ENCODE measurements around the gene LRRC61. TPM values are rescaled to one million over a fixed set of nuclear protein-coding genes. Genes with fewer than 3 reads are reported as not detected.

LRRC61 gene
- total and polyA plus RNA-seq, 2 of the 13 experiments (the other 11 are each of a cell fraction or from before 2014, with no cell fraction given) = 33.0 to 34.8 TPM

DNA sequence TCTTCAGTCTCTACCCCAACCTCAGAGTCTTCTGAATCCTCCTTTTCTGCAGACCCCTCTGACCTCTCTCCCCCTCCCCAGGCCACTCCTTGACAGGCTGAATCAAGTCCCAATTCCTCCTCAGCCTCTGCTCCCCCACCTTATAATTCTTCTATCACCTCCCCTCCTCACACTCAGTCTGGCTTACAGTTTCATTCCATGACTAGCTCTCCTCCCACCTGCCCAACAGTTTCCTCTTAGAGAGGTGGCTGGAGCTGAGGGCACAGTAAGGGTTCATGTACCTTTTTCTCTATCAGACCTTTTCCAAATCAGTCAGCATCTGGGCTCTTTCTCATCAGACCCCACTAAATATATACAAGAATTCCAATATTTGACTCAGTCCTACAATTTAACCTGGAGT is 14.6 kb upstream of the LRRC61 start:
- Histone ChIP-seq H3K36me3 (replicated peaks in 1 of 2; ENCODE audit: control insufficient read depth in 1 of 2, insufficient read depth in 2 of 2, low read length in 2 of 2) (no peaks in the 10 kb centered on the region), H3K4me1 (ENCODE audit: insufficient read depth, low read length) (peaks cover 28% of the 10 kb centered on the region), H3K4me3 (replicated peaks in 1 of 3; ENCODE audit: insufficient read depth in 1 of 3, low read depth in 2 of 3, low read length in 3 of 3) (no peak overlapping the region), H3K9ac (ENCODE audit: insufficient read depth, low read depth, low read length) (no peak overlapping the region), H3K4me2 (ENCODE audit: low read depth, low read length) (no peak overlapping the region), H3K27me3 (ENCODE audit: control insufficient read depth in 1 of 2, insufficient read depth in 2 of 2, low read length in 2 of 2) (no peaks in the 10 kb centered on the region), H3K79me2 (ENCODE audit: insufficient read depth, low read length) (no peaks in the 10 kb centered on the region), H4K20me1 (ENCODE audit: insufficient read depth, low read length) (no peaks in the 10 kb centered on the region), H2AFZ (ENCODE audit: low read length) (no peak overlapping the region), H3K27ac (ENCODE audit: extremely low read length, insufficient read depth, low read length) (no peak overlapping the region), H3K9me3 (ENCODE audit: low read length) (no peaks in the 10 kb centered on the region)
- no peak for FAIRE-seq
- POLR2A ChIA-PET = no interaction called here
- CTCF ChIA-PET (ENCODE audit: low intra/inter-chr PET ratio, low total read pairs) = no interaction called here
- no peak for DNase-seq (ENCODE audit: low spot score)
- BruUV-seq (replicated peaks) = no TSS peak
- in situ Hi-C loops (cut with HindIII; ENCODE audit: extremely low pct_ligation_motif_present, low pct_unique_long_range_greater_than_20kb) = no loop called here
- TF ChIP-seq ZNF138 (CRISPR knock-in tag; IDR thresholded peaks at IDR 0.05; ENCODE audit: low read depth) (no peak), GRHL1 (CRISPR knock-in tag; conservative IDR thresholded peaks at IDR 0.05) (no peak), ATAD3A (CRISPR knock-in tag; IDR thresholded peaks at IDR 0.05) (no peak), ZKSCAN8 (CRISPR knock-in tag; IDR thresholded peaks at IDR 0.05; ENCODE audit: borderline replicate concordance) (no peak), ETV5 (CRISPR knock-in tag; IDR thresholded peaks at IDR 0.05; ENCODE audit: borderline replicate concordance) (no peak), CAMTA2 (CRISPR knock-in tag; IDR thresholded peaks at IDR 0.05; ENCODE audit: borderline replicate concordance) (no peak)
- intact Hi-C loops (cut with micrococcal nuclease; ENCODE audit: unreplicated experiment) = no loop called here
- ATAC-seq = no peak

GRCh38 chr7:150311146-150311545 is 12.0 kb upstream of the LRRC61 start:
- DNase-seq (ENCODE audit: low spot score) (no peak), FAIRE-seq (no peak), ATAC-seq (no peak)
- WGBS (ENCODE audit: low lambda C conversion rate) = 92% methylated on average over 4 of the region's 4 CpGs
- CTCF ChIA-PET (ENCODE audit: low intra/inter-chr PET ratio, low total read pairs) = no interaction called here
- H3K4me3 ChIP-seq (replicated peaks in 1 of 3; ENCODE audit: insufficient read depth in 1 of 3, low read depth in 2 of 3, low read length in 3 of 3) = no peak overlapping the region
- no peak overlapping the region for H3K27ac ChIP-seq (ENCODE audit: extremely low read length, insufficient read depth, low read length)
- H3K9ac ChIP-seq (ENCODE audit: insufficient read depth, low read depth, low read length) = no peak overlapping the region
- peaks cover 40% of the 10 kb centered on the region for H3K4me1 ChIP-seq (ENCODE audit: insufficient read depth, low read length)
- H3K27me3 ChIP-seq (ENCODE audit: control insufficient read depth in 1 of 2, insufficient read depth in 2 of 2, low read length in 2 of 2) = no peaks in the 10 kb centered on the region
- no TSS peak for BruUV-seq (replicated peaks)
- in situ Hi-C loops (cut with HindIII; ENCODE audit: extremely low pct_ligation_motif_present, low pct_unique_long_range_greater_than_20kb) (no loop called here), intact Hi-C loops (cut with micrococcal nuclease; ENCODE audit: unreplicated experiment) (no loop called here)
- no peak overlapping the region for H3K4me2 ChIP-seq (ENCODE audit: low read depth, low read length)
- H3K36me3 ChIP-seq (replicated peaks in 1 of 2; ENCODE audit: control insufficient read depth in 1 of 2, insufficient read depth in 2 of 2, low read length in 2 of 2) = no peaks in the 10 kb centered on the region
- H2AFZ ChIP-seq (ENCODE audit: low read length) = no peak overlapping the region
- H3K79me2 ChIP-seq (ENCODE audit: insufficient read depth, low read length) = no peaks in the 10 kb centered on the region
- no peaks in the 10 kb centered on the region for H3K9me3 ChIP-seq (ENCODE audit: low read length)
- POLR2A ChIA-PET = no interaction called here
- H4K20me1 ChIP-seq (ENCODE audit: insufficient read depth, low read length) = no peaks in the 10 kb centered on the region
- TF ChIP-seq ZBTB40 (IDR thresholded peaks at IDR 0.05) (no peak), ZBTB40 (CRISPR knock-in tag; IDR thresholded peaks at IDR 0.05) (no peak)

Data from HepG2 (cell line).